Measurements from ENCODE around the gene ANKRD33B.

DNA sequence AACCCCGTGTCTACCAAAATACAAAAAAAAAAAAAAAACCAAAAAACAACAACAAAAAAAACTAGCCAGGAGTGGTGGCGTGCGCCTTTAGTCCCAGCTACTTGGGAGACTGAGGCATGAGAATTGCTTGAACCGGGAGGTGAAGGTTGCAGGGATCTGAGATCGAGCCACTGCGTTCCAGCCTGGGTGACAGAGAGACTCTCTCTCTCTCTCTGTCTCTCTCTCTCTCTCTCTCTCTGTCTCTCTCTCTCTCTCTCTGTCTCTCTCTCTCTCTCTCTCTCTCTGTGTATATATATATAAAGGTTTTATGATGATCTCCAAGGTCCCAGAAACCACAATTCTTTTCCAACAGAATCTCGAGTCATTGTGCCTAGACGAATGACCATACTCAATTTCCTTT lies 18.8 kb upstream of the ANKRD33B start:
- no peak for TF ChIP-seq EZH2 (IDR thresholded peaks at IDR 0.05; ENCODE audit: insufficient read depth, poor library complexity, severe bottlenecking)
- TF ChIP-seq EZH2phosphoT487 (IDR thresholded peaks at IDR 0.05; ENCODE audit: insufficient read depth, low read depth), result no peak
